Hepatocyte (in vitro differentiated cells): ENCODE data around the gene REXO2.

Experiments
- EZH2phosphoT487 ChIP-seq: fragments of 200-600 bp; sonication (generic); IDR thresholded peaks from one replicate; pipeline ENCODE4 v1.6.1; 2018; ENCODE audit warnings: antibody characterized with exemption, mild to moderate bottlenecking, low read depth, moderate library complexity; ENCODE audit not compliant: unreplicated experiment, severe bottlenecking
- TF ChIP-seq, protein P1 (sequence below): fragments of 200-600 bp; sonication (generic); IDR thresholded peaks from 2 replicates; pipeline ENCODE4 v1.5.1; 2016; ENCODE audit warnings: antibody characterized with exemption, mild to moderate bottlenecking; ENCODE audit not compliant: poor library complexity

GRCh38 chr11:114452399-114452798 lies 13.1 kb downstream of the REXO2 start:
- TF ChIP-seq, protein P1, sequence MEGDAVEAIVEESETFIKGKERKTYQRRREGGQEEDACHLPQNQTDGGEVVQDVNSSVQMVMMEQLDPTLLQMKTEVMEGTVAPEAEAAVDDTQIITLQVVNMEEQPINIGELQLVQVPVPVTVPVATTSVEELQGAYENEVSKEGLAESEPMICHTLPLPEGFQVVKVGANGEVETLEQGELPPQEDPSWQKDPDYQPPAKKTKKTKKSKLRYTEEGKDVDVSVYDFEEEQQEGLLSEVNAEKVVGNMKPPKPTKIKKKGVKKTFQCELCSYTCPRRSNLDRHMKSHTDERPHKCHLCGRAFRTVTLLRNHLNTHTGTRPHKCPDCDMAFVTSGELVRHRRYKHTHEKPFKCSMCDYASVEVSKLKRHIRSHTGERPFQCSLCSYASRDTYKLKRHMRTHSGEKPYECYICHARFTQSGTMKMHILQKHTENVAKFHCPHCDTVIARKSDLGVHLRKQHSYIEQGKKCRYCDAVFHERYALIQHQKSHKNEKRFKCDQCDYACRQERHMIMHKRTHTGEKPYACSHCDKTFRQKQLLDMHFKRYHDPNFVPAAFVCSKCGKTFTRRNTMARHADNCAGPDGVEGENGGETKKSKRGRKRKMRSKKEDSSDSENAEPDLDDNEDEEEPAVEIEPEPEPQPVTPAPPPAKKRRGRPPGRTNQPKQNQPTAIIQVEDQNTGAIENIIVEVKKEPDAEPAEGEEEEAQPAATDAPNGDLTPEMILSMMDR = no peak
- no peak for TF ChIP-seq EZH2phosphoT487
